Keratinocyte (primary cell): ENCODE measurements around the gene TNNT2. TPM values are rescaled to one million over a fixed set of nuclear protein-coding genes. Genes with fewer than 3 reads are reported as not detected.

ENCODE experiments used
- DNase-seq: peaks from one replicate; pipeline ENCODE4 v3.0.0-alpha.2; 2011; ENCODE audit warnings: low read depth, missing footprints, low spot score
- FAIRE-seq: peaks from 2 replicates; lab custom pipeline; 2011; peaks lifted over from hg19 to GRCh38; lab: Jason Lieb, UNC
- H2AFZ ChIP-seq: 2 replicates; pipeline ENCODE4 v1.6.0; 2012; ENCODE audit warnings: low read length, control low read depth, inconsistent platforms; ENCODE audit not compliant: control insufficient read depth
- H3K27ac ChIP-seq: 2 replicates; pipeline ENCODE4 v1.5.1; 2011; ENCODE audit warnings: low read length; ENCODE audit not compliant: control insufficient read depth, insufficient read depth
- H3K27me3 ChIP-seq: 3 replicates; pipeline ENCODE4 v1.6.0; 2011; ENCODE audit warnings: low read length; ENCODE audit not compliant: control insufficient read depth, insufficient read depth; ENCODE audit errors: extremely low read depth
- H3K36me3 ChIP-seq, 2 experiments: 2 replicates in 1 of 2; 3 replicates in 1 of 2; pipeline ENCODE4 v1.5.1; 2011; ENCODE audit warnings: low read length in 2 of 2, mild to moderate bottlenecking in 1 of 2; ENCODE audit not compliant: control insufficient read depth in 2 of 2, insufficient read depth in 2 of 2; ENCODE audit errors: extremely low read depth in 1 of 2
- H3K4me1 ChIP-seq: 3 replicates; pipeline ENCODE4 v1.5.1; 2011; ENCODE audit warnings: low read length; ENCODE audit not compliant: control insufficient read depth, insufficient read depth; ENCODE audit errors: extremely low read depth
- H3K4me2 ChIP-seq: 3 replicates; pipeline ENCODE4 v1.6.0; 2011; ENCODE audit warnings: low read depth, low read length; ENCODE audit not compliant: control insufficient read depth, insufficient read depth; ENCODE audit errors: extremely low read depth
- H3K4me3 ChIP-seq, 3 experiments: fragments of 200-600 bp in 1 of 3; sonication (generic) in 1 of 3; 2 replicates in 2 of 3; 3 replicates in 1 of 3; pipeline ENCODE4 v1.5.1; 2011 to 2016; ENCODE audit warnings: low read length in 3 of 3, mild to moderate bottlenecking in 3 of 3, control low read depth in 2 of 3, inconsistent platforms in 1 of 3, low read depth in 1 of 3, mixed read lengths in 1 of 3, mixed run types in 1 of 3, moderate library complexity in 1 of 3; ENCODE audit not compliant: control insufficient read depth in 2 of 3, insufficient read depth in 2 of 3; ENCODE audit errors: extremely low read depth in 1 of 3
- H3K79me2 ChIP-seq: 2 replicates; pipeline ENCODE4 v1.6.0; 2012; ENCODE audit warnings: low read length; ENCODE audit not compliant: control insufficient read depth, insufficient read depth
- H3K9ac ChIP-seq: 3 replicates; pipeline ENCODE4 v1.6.0; 2011; ENCODE audit warnings: low read length; ENCODE audit not compliant: control insufficient read depth, insufficient read depth; ENCODE audit errors: extremely low read depth
- H3K9me1 ChIP-seq: 3 replicates; pipeline ENCODE4 v1.6.0; 2011; ENCODE audit warnings: low read length; ENCODE audit not compliant: control insufficient read depth, insufficient read depth; ENCODE audit errors: extremely low read depth
- H3K9me3 ChIP-seq: 2 replicates; pipeline ENCODE4 v1.5.1; 2012; ENCODE audit warnings: low read depth, low read length; ENCODE audit not compliant: control insufficient read depth
- H4K20me1 ChIP-seq: 3 replicates; pipeline ENCODE4 v1.6.0; 2011; ENCODE audit warnings: low read length; ENCODE audit not compliant: control insufficient read depth, insufficient read depth; ENCODE audit errors: extremely low read depth
- CTCF ChIP-seq, 3 experiments: IDR thresholded peaks in 1 of 3; conservative IDR thresholded peaks in 1 of 3; optimal IDR thresholded peaks in 1 of 3; 2 replicates in 2 of 3; 3 replicates in 1 of 3; pipeline versions ENCODE3 to v1.5.1; 2011; ENCODE audit warnings: low read length in 3 of 3, mild to moderate bottlenecking in 3 of 3, moderate library complexity in 2 of 3, control low read depth in 1 of 3, inconsistent platforms in 1 of 3; ENCODE audit not compliant: insufficient read depth in 2 of 3; ENCODE audit errors: extremely low read depth in 1 of 3
- EZH2 ChIP-seq: IDR thresholded peaks from one replicate; pipeline ENCODE4 v1.6.1; 2012; ENCODE audit warnings: inconsistent platforms, mild to moderate bottlenecking, low read length, moderate library complexity
- dilution Hi-C: fragments of 300-500 bp; cut with MboI; formaldehyde crosslinking; loops from one replicate; pipeline ENCODE4 v1.7.0; 2020; ENCODE audit warnings: low sequenced_read_pairs; ENCODE audit not compliant: extremely low pct_ligation_motif_present
- polyA plus RNA-seq, 5 experiments: library from polyadenylated mRNA; depleted of rRNA in 3 of 5; stranded (reverse) in 3 of 5; stranded (forward) in 1 of 5; unstranded in 1 of 5; fragments of >200 nt; gene quantifications; 1 replicate in 1 of 5; 2 replicates in 3 of 5; 3 replicates in 1 of 5; pipeline versions ENCODE4 v1.2.1 to v1.2.3, GENCODE V29; 2011 to 2012; ENCODE audit warnings: missing spikeins in 2 of 5, low read depth in 1 of 5, low replicate concordance in 1 of 5

Gene TNNT2
- polyA plus RNA-seq, 1 donor (not counting 4 experiments of a cell fraction or from before 2014, with no cell fraction given) = 1.4 TPM

- no peak for DNase-seq
- dilution Hi-C loops = no loop called here
- Histone ChIP-seq H3K4me3 (no peak overlapping the region), H2AFZ (no peak overlapping the region), H3K9ac (no peak overlapping the region), H3K9me3 (no peaks in the 10 kb centered on the region), H3K4me2 (no peak overlapping the region), H3K79me2 (no peaks in the 10 kb centered on the region), H3K27me3 (peaks cover 6% of the 10 kb centered on the region), H3K4me1 (peaks cover 40% of the 10 kb centered on the region), H3K9me1 (no peaks in the 10 kb centered on the region), H4K20me1 (no peaks in the 10 kb centered on the region), H3K36me3 (no peaks in the 10 kb centered on the region), H3K27ac (no peak overlapping the region)
- TF ChIP-seq EZH2 (no peak), CTCF (optimal IDR thresholded peaks at IDR 0.05 in 1 of 3, IDR thresholded peaks at IDR 0.05 in 1 of 3, conservative IDR thresholded peaks at IDR 0.05 in 1 of 3; ENCODE audit: extremely low read depth in 1 of 3, insufficient read depth in 2 of 3, low read length in 3 of 3) (no peak)
- FAIRE-seq = no peak
Observed at GRCh38 chr1:201357636-201358348, 19.7 kb downstream of the TNNT2 start.

GRCh38 chr1:201357211-201357610 lies 20.3 kb downstream of the TNNT2 start:
- FAIRE-seq = no peak
- Histone ChIP-seq H2AFZ (no peak overlapping the region), H3K9ac (no peak overlapping the region), H4K20me1 (no peaks in the 10 kb centered on the region), H3K9me3 (no peaks in the 10 kb centered on the region), H3K27me3 (peaks cover 2% of the 10 kb centered on the region), H3K36me3 (no peaks in the 10 kb centered on the region), H3K4me1 (peaks cover 41% of the 10 kb centered on the region), H3K4me3 (no peak overlapping the region), H3K9me1 (no peaks in the 10 kb centered on the region), H3K4me2 (no peak overlapping the region), H3K79me2 (no peaks in the 10 kb centered on the region), H3K27ac (no peak overlapping the region)
- no peak for DNase-seq
- no peak for TF ChIP-seq EZH2
- TF ChIP-seq CTCF (optimal IDR thresholded peaks at IDR 0.05 in 1 of 3, IDR thresholded peaks at IDR 0.05 in 1 of 3, conservative IDR thresholded peaks at IDR 0.05 in 1 of 3; ENCODE audit: extremely low read depth in 1 of 3, insufficient read depth in 2 of 3, low read length in 3 of 3) = no peak
- dilution Hi-C loops = no loop called here
